Left ventricle myocardium superior (tissue), 1 donor: Measurements from ENCODE around the gene ARHGEF10L. TPM values are rescaled to one million over a fixed set of nuclear protein-coding genes. Genes with fewer than 3 reads are reported as not detected.

Experiments
- ATAC-seq: fragments of 200-7000 bp; cut with Tn5 transposase; one replicate; pipeline ENCODE4 v1.9.1; 2020; ENCODE audit warnings: mild to moderate bottlenecking, moderate library complexity
- DNase-seq: peaks from one replicate; pipeline ENCODE4 v3.0.0-alpha.2; 2020
- intact Hi-C: fragments of 100-400 bp; cut with micrococcal nuclease; formaldehyde crosslinking; loops from one replicate; pipeline ENCODE4 v1.11.0; 2022
- total RNA-seq: library from RNA; stranded (reverse); fragmentation: NEBNext Ultra II Directional; extraction: Animal tissue kit (Norgen Biotek cat#: 25700); gene quantifications from one replicate; pipeline ENCODE4 v1.2.1, GENCODE V29; 2021
- donor health status: DM: no; HTN: yes; CAD: no; lungs with severe emphysema.

The ARHGEF10L gene
- total RNA-seq, 1 donor from 2014 or later = 54.9 TPM

- intact Hi-C loops = no loop called here
Measured at GRCh38 chr1:17676387-17677060, 137.0 kb downstream of the ARHGEF10L start.

GRCh38 chr1:17678011-17678410 lies 138.5 kb downstream of the ARHGEF10L start:
- ATAC-seq (no peak), DNase-seq (no peak)
- intact Hi-C loops = no loop called here

More at GRCh38 chr1:17676387-17677060, 137.0 kb downstream of the ARHGEF10L start:
- no peak for ATAC-seq
- no peak for DNase-seq

DNA sequence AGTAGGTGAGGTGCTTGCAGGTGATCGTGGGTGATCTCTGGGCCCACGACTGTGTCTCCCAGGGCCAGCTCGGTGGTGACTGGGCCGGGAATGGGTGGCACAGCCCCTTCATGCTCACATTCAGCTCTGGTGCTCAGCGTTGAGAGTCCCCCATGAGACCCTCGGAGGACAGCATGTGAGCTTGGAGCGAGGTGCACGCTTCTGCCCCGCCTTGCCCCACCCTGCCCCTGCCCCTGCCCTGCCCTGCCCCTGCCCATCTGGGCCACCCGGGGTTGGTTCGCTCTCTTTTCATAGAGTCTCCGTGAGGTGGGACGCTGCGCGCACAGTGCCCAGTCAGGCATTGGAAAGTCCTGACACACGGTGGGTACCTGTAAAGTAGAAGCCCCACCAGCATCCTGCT lies 140.4 kb downstream of the ARHGEF10L start:
- DNase-seq (no peak), ATAC-seq (peak; percentile 4)
- intact Hi-C loops = no loop called here

- intact Hi-C loops = no loop called here
- ATAC-seq (no peak), DNase-seq (no peak)
Measured at GRCh38 chr1:17680308-17680707, 140.8 kb downstream of the ARHGEF10L start.

DNA sequence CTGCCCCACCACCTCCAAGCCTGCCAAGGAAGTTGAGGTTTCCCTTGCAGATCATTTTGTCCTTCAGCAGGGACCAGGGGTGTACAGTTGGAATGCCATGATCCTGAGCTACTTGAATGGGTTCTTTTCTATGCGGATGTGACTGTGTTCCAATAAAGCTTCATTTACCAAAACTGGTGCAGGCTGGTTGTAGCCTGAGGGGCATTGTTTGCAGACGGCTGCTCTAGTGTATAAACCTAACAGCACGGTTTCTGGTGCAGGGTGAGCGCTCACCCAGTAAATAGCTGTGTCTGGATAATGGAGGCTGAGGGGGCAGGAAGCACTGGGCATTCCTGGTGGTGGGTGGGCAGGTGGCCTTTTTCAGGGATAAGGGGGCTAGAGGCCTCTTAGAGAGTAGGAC lies 142.9 kb downstream of the ARHGEF10L start:
- DNase-seq (no peak), ATAC-seq (no peak)
- intact Hi-C loops = no loop called here

- DNase-seq = no peak
- intact Hi-C loops = no loop called here
- ATAC-seq = no peak
Measured at GRCh38 chr1:17683598-17683997, 144.1 kb downstream of the ARHGEF10L start.

DNA sequence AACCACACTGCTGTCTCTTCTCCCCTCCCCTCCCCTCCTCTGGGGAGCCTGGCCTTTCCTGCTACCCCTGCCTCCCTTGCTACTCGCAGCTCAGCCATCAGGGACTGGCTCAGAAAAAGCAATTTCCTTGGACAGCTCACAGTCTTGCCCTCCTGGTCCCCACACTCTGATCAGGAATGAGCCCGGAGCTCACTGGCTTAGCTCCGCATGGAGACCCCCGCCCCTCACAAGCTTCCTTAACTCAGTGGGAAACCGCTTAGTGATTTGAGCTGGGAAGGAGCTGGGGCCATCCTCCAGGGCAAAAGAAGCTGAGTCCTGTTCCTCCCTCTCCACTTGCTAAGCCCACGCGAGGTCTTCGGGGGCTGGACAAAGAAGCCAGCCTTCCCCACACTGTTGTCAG lies 145.3 kb downstream of the ARHGEF10L start:
- ATAC-seq (no peak), DNase-seq (no peak)
- intact Hi-C loops = no loop called here

- ATAC-seq (peak; percentile 63), DNase-seq (no peak)
- intact Hi-C loops = no loop called here
Measured at GRCh38 chr1:17686258-17686657, 146.8 kb downstream of the ARHGEF10L start.

DNA sequence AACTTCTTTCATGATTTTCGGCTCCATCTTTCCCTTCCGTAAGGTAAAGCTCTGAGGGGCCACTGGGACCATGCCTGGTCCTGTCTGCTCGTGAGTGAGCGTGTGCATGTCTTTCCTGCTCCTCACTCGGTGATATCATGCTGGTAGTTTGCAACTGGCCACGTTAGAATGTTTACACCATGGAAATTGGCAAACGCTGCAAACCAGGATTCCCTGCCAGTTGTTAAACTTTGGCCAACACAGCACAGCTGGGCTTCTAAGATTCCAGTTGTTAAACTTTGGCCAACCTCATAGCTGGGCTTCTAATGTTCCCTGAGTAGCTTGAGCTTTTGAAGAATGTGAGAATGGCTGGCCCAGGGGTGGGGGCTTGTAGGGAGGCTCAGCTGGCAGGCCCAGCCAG lies 147.6 kb downstream of the ARHGEF10L start:
- intact Hi-C loops = no loop called here
- no peak for DNase-seq
- no peak for ATAC-seq

GRCh38 chr1:17688217-17688810 lies 148.8 kb downstream of the ARHGEF10L start:
- DNase-seq (no peak), ATAC-seq (no peak)
- intact Hi-C loops = no loop called here

DNA sequence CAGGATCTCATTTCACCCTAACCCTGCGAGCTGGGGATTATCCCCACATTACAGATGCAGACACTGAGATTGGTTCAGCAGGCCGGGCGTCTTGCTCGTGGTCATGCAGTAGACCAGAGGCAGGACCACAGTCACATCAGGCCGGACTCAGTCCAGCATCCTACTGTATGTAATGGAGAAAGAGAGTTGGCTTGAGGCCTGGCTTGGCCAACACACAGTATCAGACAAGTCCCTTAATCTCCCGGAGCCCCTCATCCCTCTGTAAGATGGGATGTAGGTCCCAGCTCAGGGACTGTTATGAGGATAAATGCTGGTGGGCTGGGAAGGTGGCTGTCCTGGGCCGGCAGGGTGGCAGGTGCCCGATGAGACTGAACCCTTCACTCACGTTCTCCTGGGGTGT lies 149.5 kb downstream of the ARHGEF10L start:
- intact Hi-C loops = no loop called here
- ATAC-seq = no peak

GRCh38 chr1:17690906-17691634 lies 151.6 kb downstream of the ARHGEF10L start:
- intact Hi-C loops = no loop called here
- no peak for ATAC-seq
- no peak for DNase-seq

More for the DNA sequence above, 149.5 kb downstream of the ARHGEF10L start:
- no peak for DNase-seq

GRCh38 chr1:17692645-17693044 lies 153.1 kb downstream of the ARHGEF10L start:
- no peak for ATAC-seq
- intact Hi-C loops = no loop called here
- DNase-seq = no peak

DNA sequence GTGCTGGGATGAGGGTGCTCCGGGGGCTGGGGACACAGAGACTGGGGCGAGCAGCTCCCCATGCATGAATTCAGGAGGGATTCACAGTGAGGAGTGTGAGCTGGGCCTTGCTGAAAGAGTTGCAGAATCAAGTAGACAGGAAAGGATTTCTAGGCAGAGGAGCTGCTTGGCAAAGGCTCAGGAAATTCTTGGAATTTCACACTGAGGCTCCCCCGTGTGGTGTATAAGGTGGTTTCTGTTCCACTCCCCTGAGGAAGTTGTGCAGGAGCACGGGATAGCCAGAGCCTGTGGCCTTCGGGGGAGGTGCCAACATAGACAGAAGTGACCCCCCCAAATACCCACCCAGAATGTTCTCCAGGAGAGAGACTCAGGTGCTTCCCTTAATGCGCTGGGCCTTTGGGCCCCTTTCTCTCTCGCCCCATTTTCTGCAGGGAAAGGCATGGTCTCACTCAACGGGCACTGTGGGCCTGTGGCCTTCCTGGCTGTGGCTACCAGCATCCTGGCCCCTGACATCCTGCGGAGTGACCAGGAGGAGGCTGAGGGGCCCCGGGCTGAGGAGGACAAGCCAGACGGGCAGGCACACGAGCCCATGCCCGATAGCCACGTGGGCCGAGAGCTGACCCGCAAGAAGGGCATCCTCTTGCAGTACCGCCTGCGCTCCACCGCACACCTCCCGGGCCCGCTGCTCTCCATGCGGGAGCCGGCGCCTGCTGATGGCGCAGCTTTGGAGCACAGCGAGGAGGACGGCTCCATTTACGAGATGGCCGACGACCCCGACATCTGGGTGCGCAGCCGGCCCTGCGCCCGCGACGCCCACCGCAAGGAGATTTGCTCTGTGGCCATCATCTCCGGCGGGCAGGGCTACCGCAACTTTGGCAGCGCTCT lies 157.2 kb downstream of the ARHGEF10L start:
- intact Hi-C loops = no loop called here
- peak; percentile 55 for ATAC-seq
- no peak for DNase-seq

- no peak for DNase-seq
- ATAC-seq = no peak
- intact Hi-C loops = no loop called here
Measured at GRCh38 chr1:17697458-17697857, 158.0 kb downstream of the ARHGEF10L start.

DNA sequence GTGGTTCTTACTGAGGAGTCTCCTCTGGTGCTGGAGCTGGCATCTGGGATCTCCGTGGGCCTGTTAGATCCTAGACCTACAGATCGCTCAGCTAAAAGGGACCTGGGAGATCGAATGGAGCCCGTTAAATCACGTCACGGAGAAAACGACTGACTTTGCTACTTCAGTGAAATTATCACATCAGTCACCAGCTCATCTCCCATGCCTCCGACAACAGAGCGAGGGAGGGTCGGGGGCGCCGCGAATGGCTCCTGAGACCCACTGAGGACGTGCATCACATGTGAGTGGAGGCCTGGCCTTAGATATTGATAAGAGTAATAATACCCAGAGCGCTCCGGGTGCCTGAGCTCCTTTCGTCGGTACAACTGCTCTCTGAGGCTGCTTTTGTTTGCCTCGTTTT lies 160.1 kb downstream of the ARHGEF10L start:
- intact Hi-C loops = no loop called here
- no peak for DNase-seq
- ATAC-seq = no peak

DNA sequence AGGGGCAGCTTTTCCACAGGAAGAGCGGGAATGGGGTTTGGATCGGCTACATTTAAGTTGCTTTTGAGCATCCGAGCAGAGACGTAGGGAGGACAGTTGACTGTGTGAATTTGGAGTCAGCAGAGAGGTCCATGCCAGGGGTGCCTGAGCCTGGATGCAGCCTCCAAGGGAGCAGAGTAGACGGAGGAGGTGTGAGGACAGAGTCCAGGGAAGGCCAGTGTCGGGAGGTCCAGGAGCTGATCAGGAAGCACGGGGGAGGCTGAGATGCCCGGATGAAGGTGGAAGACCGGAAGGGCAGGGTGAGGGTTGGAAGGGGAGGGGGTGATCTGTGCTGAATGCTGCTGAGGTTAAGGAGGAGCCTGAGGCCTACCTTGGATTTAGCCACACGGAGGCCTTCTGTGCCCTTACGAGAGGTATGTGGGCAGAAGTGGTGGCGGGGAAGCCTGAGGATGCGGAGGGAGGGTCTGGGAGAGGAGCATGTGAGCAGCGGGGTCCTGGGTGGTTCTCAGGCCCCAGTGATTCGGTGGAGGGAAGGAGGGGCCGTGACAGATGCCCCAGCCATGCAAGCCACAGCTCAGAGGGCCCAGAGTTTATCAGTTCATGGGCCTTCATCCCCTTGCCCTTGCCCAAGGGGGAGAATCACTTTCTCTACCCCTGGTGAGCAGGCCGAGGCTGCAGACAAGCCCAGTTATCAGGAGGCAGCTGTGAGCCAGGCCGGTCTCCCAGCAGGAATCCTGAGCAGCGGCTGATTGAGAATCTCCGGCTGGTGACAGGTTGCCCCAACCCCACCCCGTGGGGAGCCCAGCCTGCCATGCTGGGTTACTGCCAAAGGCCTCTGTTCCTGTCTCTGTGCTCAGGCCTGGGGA lies 161.7 kb downstream of the ARHGEF10L start:
- DNase-seq (no peak), ATAC-seq (no peak)
- intact Hi-C loops = no loop called here

DNA sequence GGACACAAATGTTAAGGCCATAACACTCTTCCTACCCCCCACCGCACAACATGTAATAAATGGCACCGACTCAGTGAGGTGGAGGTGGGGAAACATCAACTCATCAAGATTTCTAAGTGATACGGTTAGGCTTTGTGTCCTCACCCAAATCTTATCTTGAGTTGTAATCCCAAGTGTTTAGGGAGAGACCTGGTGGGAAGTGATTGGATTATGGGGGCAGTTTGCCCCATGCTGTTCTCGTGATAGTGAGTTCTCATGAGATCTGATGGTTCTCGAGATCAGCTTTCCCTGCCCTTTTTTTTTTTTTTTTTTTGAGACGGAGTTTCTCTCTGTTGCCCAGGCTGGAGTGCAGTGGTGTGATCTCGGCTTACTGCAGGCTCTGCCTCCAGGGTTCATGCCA lies 164.7 kb downstream of the ARHGEF10L start:
- no peak for DNase-seq
- ATAC-seq = no peak
- intact Hi-C loops = no loop called here

DNA sequence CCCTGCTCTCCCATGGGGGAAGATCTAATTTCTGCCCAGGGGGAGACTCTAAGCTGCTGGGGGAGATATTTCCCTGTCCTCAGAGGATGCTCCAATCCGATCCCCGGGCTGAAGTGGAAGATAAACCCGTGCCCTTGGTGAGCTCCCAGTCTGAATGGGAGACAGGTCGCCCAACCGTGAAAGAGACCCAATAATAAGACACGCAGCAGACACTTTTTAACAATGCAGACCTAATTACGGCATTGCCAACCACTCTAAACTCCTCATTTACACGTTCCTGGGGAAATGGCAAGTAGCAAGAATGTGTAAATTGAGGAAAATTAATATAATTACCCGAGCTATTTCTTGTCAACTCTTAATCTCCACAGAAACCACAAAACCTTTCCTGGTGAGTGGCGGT lies 166.9 kb downstream of the ARHGEF10L start:
- intact Hi-C loops = no loop called here
- no peak for ATAC-seq
- no peak for DNase-seq
